Peyer's patch (tissue), 4 donors: ENCODE measurements around the gene MIPEP. TPM values are rescaled to one million over a fixed set of nuclear protein-coding genes. Genes with fewer than 3 reads are reported as not detected.

Experiments
- DNase-seq, 3 donors: peaks; one replicate each; pipeline ENCODE4 v3.0.0-alpha.2; 2017 to 2019
- H3K27ac ChIP-seq, 4 donors: fragments of 200-600 bp; sonication (generic); one replicate each; pipeline ENCODE4 v1.5.1; 2016 to 2019
- H3K27me3 ChIP-seq, 2 donors: fragments of 200-600 bp; sonication (generic); one replicate each; pipeline ENCODE4 v1.5.1; 2019
- H3K36me3 ChIP-seq, 3 donors: fragments of 200-600 bp; sonication (generic); one replicate each; pipeline ENCODE4 v1.5.1; 2016 to 2019
- H3K4me1 ChIP-seq, 4 donors: fragments of 200-600 bp; sonication (generic); one replicate each; pipeline ENCODE4 v1.5.1; 2016 to 2019
- H3K4me3 ChIP-seq, 4 donors: fragments of 200-600 bp; sonication (generic); 1 replicate in 3 of 4; 2 replicates in 1 of 4; pipeline ENCODE4 v1.5.1; 2016 to 2019; ENCODE audit warnings: mild to moderate bottlenecking in 1 of 4
- H3K9me3 ChIP-seq, 4 donors: fragments of 200-600 bp; sonication (generic); one replicate each; pipeline ENCODE4 v1.5.1; 2016 to 2019; ENCODE audit warnings: mild to moderate bottlenecking in 1 of 4
- CTCF ChIP-seq, 6 experiments: fragments of 450-650 bp in 4 of 6; fragments of 200-600 bp in 2 of 6; sonication (generic) in 1 of 6; IDR thresholded peaks; one replicate each; pipeline ENCODE4 v1.5.1; 2017 to 2019; ENCODE audit warnings: antibody characterized with exemption in 6 of 6, mild to moderate bottlenecking in 3 of 6, moderate library complexity in 1 of 6
- POLR2A ChIP-seq, 2 donors: fragments of 450-650 bp; IDR thresholded peaks; one replicate each; pipeline ENCODE4 v1.5.1; 2017; ENCODE audit warnings: antibody characterized with exemption in 2 of 2, mild to moderate bottlenecking in 2 of 2, moderate library complexity in 2 of 2
- total RNA-seq, 4 donors: library from RNA; depleted of rRNA; stranded (reverse); fragments of >200 nt; gene quantifications; one replicate each; pipeline ENCODE4 v1.1.0, GENCODE V29; 2016

Gene MIPEP
- total RNA-seq, 4 donors from 2014 or later: 10.7 to 17.0 (median 12.5) TPM

- Histone ChIP-seq H3K27ac (no peak overlapping the region), H3K4me3 (no peak overlapping the region), H3K36me3 (no peaks in the 10 kb centered on the region), H3K4me1 (no peaks in the 10 kb centered on the region), H3K9me3 (no peaks in the 10 kb centered on the region), H3K27me3 (no peaks in the 10 kb centered on the region)
- TF ChIP-seq POLR2A (IDR thresholded peaks at IDR 0.05) (no peak), CTCF (IDR thresholded peaks at IDR 0.05) (no peak)
- DNase-seq: no peak
Observed at GRCh38 chr13:23845105-23845725, 44.0 kb downstream of the MIPEP start.

- H3K36me3 ChIP-seq: no peaks in the 10 kb centered on the region
- H3K4me1 ChIP-seq: no peaks in the 10 kb centered on the region
- TF ChIP-seq POLR2A (IDR thresholded peaks at IDR 0.05) (no peak), CTCF (IDR thresholded peaks at IDR 0.05) (no peak)
- DNase-seq: no peak
- H3K9me3 ChIP-seq: no peaks in the 10 kb centered on the region
- no peak overlapping the region for H3K4me3 ChIP-seq
- H3K27ac ChIP-seq: no peak overlapping the region
- H3K27me3 ChIP-seq: no peaks in the 10 kb centered on the region
Observed at GRCh38 chr13:23844132-23844531, 45.1 kb downstream of the MIPEP start.

- H3K27me3 ChIP-seq: no peaks in the 10 kb centered on the region
- H3K36me3 ChIP-seq: no peaks in the 10 kb centered on the region
- no peaks in the 10 kb centered on the region for H3K4me1 ChIP-seq
- H3K27ac ChIP-seq: no peak overlapping the region
- H3K4me3 ChIP-seq: no peak overlapping the region
- DNase-seq: no peak
- H3K9me3 ChIP-seq: no peaks in the 10 kb centered on the region
- TF ChIP-seq CTCF (IDR thresholded peaks at IDR 0.05): no peak
- TF ChIP-seq POLR2A (IDR thresholded peaks at IDR 0.05): no peak
Observed at GRCh38 chr13:23843436-23843835, 45.8 kb downstream of the MIPEP start.

GRCh38 chr13:23842406-23842805 lies 46.8 kb downstream of the MIPEP start:
- no peak overlapping the region for H3K27ac ChIP-seq
- no peaks in the 10 kb centered on the region for H3K27me3 ChIP-seq
- H3K4me3 ChIP-seq: no peak overlapping the region
- DNase-seq: no peak
- no peaks in the 10 kb centered on the region for H3K36me3 ChIP-seq
- no peak for TF ChIP-seq CTCF (IDR thresholded peaks at IDR 0.05)
- TF ChIP-seq POLR2A (IDR thresholded peaks at IDR 0.05): no peak
- H3K4me1 ChIP-seq: no peaks in the 10 kb centered on the region
- no peaks in the 10 kb centered on the region for H3K9me3 ChIP-seq

- Histone ChIP-seq H3K4me3 (no peak overlapping the region), H3K27ac (no peak overlapping the region), H3K9me3 (no peaks in the 10 kb centered on the region), H3K4me1 (no peaks in the 10 kb centered on the region), H3K36me3 (no peaks in the 10 kb centered on the region), H3K27me3 (no peaks in the 10 kb centered on the region)
- TF ChIP-seq POLR2A (IDR thresholded peaks at IDR 0.05) (no peak), CTCF (IDR thresholded peaks at IDR 0.05) (no peak)
- DNase-seq: no peak
Observed at GRCh38 chr13:23833733-23834611, 55.2 kb downstream of the MIPEP start.
